NCI-H510A (cell line): ENCODE data around the gene TM2D1.
"Not testable (repeated sequence)": the region's sequence is repeated elsewhere in the genome, so short reads cannot be mapped to it uniquely, and the experiment has no call there.

Source experiments
- DNase-seq: peaks from one replicate; lab custom pipeline; 2025; lab: John Stamatoyannopoulos, UW

Gene TM2D1

DNA sequence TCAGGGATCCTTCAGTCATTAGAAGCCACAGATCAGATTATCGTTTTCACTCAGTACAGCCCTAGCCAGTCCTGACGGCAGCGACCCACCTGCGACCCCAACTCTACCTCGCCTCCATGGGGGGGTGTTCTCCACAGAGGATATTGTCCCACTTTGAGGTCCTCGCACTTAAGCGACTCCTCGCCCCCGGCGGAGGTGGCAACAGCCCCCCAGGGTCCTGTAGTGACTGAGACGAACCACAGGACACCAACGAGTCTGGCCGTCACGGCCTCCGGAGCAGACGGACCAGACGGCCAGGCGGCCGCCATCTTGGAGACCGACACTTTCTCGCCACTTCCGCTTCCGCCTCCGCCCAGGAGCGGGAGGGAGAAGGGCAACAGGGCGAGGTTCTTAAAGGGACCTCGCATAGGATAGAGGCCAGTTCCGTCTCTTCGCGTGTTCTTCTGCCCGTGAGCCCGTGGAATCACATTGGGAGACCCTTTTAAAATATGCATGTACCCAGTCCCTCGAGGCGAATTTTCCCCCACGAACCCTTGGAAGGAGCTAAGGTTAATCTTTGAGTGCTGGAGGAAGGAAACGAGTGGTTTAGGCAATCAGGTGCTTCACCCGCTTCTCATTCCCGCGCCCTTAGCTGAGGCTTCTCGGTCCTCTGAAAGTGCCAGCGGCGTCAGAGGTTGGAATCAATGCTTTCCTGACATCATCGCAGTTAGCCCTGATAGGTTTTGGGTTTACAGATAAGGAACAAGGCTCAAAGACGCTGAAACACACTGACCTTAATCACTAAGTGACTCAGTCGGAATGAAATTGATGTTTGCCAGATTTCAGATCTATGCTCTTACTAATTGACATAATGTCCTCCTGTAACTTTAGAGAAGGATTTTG, at the start of gene TM2D1:
Gene TM2D1, minus strand, starts transcription at position 329 of the 882 bp plus-strand sequence. Its CDS starts 21 bp downstream, at position 308.
- peak; percentile 90 for DNase-seq

GRCh38 chr1:61770131-61770530, 45.2 kb upstream of the TM2D1 start:
- no peak for DNase-seq

DNA sequence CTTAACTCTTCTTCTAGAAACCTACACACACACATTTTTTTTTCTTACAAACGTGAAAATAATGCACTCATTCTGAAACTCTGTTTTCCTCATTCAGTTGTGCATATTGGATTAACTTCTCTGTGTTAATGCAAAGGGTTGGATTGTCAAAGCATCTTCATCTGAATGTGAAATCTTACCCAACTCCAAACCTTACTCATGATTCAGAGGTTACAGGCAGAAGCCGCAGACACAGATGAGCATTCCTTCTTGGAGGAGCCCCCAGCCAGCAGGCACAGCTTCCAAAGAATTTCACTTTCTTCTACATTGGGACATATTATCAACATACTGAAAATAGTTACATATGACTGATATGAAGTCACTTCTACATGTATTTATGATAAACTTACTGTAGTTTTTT, 33.0 kb upstream of the TM2D1 start:
- no peak for DNase-seq

DNA sequence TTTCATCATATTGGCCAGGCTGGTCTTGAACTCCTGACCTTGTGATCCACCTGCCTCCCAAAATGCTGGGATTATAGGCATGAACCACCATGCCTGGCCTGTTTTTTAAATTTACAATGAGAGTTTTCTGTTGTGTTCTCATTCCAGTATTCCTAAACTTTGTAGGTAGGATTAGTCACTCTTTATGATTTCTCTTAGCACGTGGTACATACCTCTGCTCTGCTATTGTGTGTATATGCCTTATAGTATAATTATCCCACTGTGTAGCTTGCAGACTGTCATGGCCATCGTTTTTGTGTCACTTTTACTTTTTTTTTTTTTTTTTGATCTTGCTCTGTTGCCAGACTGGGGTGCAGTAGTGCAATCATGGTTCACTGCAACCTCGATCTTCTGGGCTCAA, 31.8 kb upstream of the TM2D1 start:
- DNase-seq: no peak

DNA sequence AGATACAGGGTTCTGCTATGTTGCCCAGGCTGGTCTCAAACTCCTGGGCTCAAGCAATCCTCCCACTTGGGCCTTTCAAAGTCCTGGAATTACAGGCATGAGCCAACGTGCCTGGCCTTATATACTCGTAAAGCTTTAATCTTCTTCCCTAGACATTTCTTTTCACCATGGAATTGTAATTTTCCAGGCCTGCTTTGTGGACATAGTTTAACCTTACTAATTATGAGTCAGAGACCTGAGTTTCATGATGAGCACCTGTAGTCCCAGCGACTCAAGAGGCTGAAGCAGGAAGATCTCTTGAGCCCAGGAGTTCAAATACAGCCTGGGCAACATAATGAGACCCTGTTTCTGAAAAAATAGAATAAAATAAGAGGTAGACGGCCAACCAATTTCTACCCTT, 29.6 kb upstream of the TM2D1 start:
- DNase-seq: no peak

- no peak for DNase-seq
Observed at GRCh38 chr1:61753998-61754508, 29.1 kb upstream of the TM2D1 start.

GRCh38 chr1:61752921-61753389, 28.0 kb upstream of the TM2D1 start:
- no peak for DNase-seq

- no peak for DNase-seq
Observed at GRCh38 chr1:61749574-61749973, 24.6 kb upstream of the TM2D1 start.

DNA sequence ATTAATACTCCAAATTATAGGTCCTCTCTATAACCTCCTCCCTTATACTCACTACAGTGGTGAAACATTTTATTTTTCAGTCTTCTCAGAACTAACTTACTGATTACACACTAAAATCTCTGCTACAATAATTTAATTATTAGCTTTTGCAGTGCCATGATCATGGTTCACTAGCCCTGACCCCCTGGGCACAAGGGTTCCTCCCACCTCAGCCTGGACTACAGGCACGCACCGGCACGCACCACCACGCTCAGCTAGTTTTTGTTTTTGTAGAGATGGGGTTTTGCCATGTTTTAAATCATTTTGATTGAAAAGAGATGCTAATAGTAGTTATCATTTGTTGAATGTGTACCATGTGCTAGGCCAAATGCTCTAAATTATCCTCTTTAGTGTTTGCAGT, 23.6 kb upstream of the TM2D1 start:
- no peak for DNase-seq

- no peak for DNase-seq
Observed at GRCh38 chr1:61746813-61747212, 21.9 kb upstream of the TM2D1 start.

GRCh38 chr1:61743716-61744580, 19.0 kb upstream of the TM2D1 start:
- no peak for DNase-seq

- no peak for DNase-seq
Observed at GRCh38 chr1:61743431-61743705, 18.4 kb upstream of the TM2D1 start.

DNA sequence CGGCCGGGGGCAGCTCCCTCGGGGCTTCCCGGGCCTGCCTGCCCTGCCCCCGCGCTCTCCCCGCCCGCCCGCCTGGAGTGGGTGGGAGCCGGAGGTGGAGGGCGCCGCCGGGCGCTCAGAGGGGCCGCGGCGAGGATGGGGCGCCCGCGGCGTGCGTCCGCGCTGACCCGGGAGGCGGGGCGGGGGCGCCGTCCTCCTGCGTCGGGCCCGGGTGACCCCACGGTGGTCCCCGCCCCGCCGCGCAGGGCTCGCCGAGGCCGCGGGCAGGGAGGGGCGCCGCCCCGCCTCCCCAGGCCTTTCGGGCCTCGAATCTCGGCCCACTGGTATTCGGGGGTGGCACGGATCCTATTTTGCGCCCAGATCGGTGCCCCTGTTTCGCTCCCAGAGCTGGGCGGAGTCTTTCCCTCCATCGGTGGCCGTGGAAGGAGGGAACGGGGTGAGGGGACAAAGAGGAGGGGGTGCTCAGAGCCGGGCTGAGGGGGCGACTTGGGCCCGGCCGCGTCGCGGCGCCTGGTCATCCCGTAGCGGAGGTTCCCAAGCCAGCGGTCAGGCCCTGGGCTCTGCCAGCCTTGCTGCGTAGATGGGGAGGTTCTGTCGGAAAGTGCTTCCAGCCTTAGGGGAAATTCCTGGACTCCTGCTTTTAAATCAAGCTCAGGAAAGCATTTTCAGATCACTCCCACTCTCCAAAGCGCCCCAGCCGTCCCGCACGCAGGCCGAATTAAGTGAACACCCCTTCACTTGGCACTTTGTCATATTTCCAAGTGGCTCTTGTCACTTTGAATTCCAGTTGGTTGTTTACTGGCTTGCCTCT, 17.9 kb upstream of the TM2D1 start:
- DNase-seq: no peak

DNA sequence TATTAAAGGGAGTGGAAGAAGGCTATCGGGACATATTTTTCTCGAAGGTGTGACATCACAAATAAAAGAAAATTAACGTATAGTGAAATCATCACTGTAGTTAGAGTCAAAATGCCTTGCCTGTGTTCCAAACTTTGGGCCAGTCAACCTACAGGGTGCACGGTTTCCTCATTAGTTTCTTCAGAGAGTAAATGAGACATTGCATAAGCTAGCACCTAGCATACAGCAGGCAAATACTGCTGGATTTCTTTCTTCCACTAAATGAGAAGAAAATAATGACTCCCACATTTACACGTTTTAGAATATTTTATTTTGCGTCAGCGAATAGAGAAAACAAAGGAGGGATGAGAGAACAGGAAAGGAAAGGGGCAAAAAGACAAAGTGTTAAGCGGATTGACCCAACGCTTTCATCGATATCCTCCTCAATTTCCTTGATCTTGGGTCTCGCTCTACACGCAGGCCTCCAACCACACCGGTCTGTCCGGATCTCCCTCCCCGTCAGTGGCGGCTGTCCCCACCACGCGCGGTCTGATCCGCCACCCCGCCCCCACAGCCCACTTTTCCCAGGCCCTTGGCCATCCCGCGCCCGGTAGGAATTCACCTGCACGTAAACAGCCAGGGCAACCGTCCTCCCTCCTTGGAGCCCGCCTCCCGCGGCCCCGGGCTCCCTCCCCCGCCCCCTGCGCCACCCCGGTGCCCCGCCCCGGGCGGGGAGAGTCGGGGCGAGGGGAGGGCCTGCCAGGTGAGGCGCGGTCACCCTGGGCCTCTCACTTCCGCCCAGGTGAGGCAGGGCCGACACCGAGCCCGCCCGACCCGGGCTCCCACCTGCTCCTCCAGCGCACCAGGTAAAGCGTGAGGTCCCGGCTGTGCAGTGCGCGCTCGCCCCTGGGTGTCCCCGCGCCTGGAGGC, 17.0 kb upstream of the TM2D1 start, which contains the start of gene PATJ:
Gene PATJ, plus strand, starts transcription at position 770 of the 909 bp plus-strand sequence. CDS start 20,413 bp downstream, outside the sequence.
- peak; percentile 94 for DNase-seq

GRCh38 chr1:61740751-61741700, 16.1 kb upstream of the TM2D1 start:
- DNase-seq: no peak

- no peak for DNase-seq
Observed at GRCh38 chr1:61732726-61733125, 7.8 kb upstream of the TM2D1 start.

DNA sequence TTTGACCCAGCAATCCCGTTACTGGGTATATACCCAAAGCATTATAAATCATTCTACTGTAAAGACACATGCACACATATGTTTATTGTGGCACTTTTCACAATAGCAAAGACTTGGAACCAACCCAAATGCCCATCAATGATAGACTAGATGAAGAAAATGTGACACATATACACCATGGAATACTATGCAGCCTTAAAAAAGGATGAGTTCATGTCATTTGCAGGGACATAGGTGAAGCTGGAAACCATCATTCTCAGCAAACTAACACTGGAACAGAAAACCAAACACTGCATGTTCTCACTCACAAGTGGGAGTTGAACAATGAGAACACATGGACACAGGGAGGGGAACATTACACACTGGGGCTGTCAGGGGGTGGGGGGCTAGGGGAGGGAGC, 5.7 kb upstream of the TM2D1 start:
- DNase-seq: not testable (repeated sequence)

DNA sequence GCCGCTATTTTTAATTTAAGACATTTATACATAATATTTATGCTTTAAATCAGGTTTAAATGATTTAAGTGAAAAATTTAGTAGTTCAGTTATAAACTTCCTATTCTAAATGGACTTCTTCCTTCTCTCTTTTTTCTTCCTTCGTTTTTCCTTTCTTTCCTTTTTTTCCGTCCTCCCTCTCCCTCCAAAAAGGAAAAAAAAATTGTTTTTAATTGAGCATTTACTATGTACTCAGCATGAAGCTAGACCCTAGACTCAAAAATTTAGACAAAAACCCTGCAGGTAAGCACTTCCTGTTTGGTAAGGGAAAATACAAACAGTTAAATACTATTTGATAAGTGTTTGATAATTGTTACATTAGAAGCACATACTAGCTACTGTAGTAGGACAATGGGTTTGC, 2.6 kb upstream of the TM2D1 start:
- no peak for DNase-seq

- DNase-seq: no peak
Observed at GRCh38 chr1:61724506-61724812, 482 bp downstream of the TM2D1 start.
